Measurements from ENCODE around the gene CCL17. TPM values are rescaled to one million over a fixed set of nuclear protein-coding genes. Genes with fewer than 3 reads are reported as not detected.

The CCL17 gene
- polyA plus RNA-seq, 1 experiment: not detected

GRCh38 chr16:57379579-57379978, 25.0 kb upstream of the CCL17 start:
- ChIA-PET CTCF (no interaction called here), POLR2A (no interaction called here)
- TF ChIP-seq, protein P1, sequence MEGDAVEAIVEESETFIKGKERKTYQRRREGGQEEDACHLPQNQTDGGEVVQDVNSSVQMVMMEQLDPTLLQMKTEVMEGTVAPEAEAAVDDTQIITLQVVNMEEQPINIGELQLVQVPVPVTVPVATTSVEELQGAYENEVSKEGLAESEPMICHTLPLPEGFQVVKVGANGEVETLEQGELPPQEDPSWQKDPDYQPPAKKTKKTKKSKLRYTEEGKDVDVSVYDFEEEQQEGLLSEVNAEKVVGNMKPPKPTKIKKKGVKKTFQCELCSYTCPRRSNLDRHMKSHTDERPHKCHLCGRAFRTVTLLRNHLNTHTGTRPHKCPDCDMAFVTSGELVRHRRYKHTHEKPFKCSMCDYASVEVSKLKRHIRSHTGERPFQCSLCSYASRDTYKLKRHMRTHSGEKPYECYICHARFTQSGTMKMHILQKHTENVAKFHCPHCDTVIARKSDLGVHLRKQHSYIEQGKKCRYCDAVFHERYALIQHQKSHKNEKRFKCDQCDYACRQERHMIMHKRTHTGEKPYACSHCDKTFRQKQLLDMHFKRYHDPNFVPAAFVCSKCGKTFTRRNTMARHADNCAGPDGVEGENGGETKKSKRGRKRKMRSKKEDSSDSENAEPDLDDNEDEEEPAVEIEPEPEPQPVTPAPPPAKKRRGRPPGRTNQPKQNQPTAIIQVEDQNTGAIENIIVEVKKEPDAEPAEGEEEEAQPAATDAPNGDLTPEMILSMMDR (IDR thresholded peaks at IDR 0.05; ENCODE audit: low read depth, low read length): no peak

GRCh38 chr16:57380671-57381462, 23.7 kb upstream of the CCL17 start:
- TF ChIP-seq, protein P1 (IDR thresholded peaks at IDR 0.05; ENCODE audit: low read depth, low read length): no peak
- no peak for DNase-seq (ENCODE audit: low read depth, low spot score)
- ChIA-PET POLR2A (interaction anchor here (0.6 kb wide), 1 partner anchor 70 kb away, joined by 4 read pairs; no protein-coding TSS in a partner anchor), CTCF (interaction anchor here (0.7 kb wide), 1 partner anchor 36 kb away, joined by 3 read pairs; no protein-coding TSS in a partner anchor)
- H3K9me3 ChIP-seq (ENCODE audit: control insufficient read depth, insufficient read depth, low read length): no peaks in the 10 kb centered on the region
- no peak overlapping the region for H3K27ac ChIP-seq (ENCODE audit: low read depth, low read length)
- no peak overlapping the region for H3K4me3 ChIP-seq (ENCODE audit: low read depth, low read length)
- H3K27me3 ChIP-seq (ENCODE audit: control insufficient read depth, insufficient read depth, low read length): peaks cover 11% of the 10 kb centered on the region

More at GRCh38 chr16:57379579-57379978, 25.0 kb upstream of the CCL17 start:
- no peak overlapping the region for H3K4me3 ChIP-seq (ENCODE audit: low read depth, low read length)
- H3K9me3 ChIP-seq (ENCODE audit: control insufficient read depth, insufficient read depth, low read length): no peaks in the 10 kb centered on the region
- H3K27me3 ChIP-seq (ENCODE audit: control insufficient read depth, insufficient read depth, low read length): peaks cover 6% of the 10 kb centered on the region
- DNase-seq (ENCODE audit: low read depth, low spot score): no peak
- no peak overlapping the region for H3K27ac ChIP-seq (ENCODE audit: low read depth, low read length)

DNA sequence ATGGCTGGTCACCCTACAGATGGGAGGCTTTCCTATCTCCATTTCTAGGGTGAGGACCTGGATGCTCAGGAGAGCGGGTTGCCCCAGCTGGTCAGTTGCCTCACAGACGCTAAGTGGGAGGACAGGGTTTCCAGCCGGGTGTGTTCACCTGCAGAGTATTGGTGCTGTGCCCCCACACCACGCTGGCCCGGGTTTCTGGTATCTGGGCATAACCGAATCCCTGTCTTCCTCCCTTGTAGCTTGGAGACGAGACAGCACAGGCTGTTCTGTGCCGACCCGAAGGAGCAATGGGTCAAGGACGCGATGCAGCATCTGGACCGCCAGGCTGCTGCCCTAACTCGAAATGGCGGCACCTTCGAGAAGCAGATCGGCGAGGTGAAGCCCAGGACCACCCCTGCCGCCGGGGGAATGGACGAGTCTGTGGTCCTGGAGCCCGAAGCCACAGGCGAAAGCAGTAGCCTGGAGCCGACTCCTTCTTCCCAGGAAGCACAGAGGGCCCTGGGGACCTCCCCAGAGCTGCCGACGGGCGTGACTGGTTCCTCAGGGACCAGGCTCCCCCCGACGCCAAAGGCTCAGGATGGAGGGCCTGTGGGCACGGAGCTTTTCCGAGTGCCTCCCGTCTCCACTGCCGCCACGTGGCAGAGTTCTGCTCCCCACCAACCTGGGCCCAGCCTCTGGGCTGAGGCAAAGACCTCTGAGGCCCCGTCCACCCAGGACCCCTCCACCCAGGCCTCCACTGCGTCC, 22.6 kb upstream of the CCL17 start:
- ChIA-PET POLR2A (no interaction called here), CTCF (interaction anchor here (0.7 kb wide), 1 partner anchor 34 kb away, joined by 3 read pairs; no protein-coding TSS in a partner anchor)
- Histone ChIP-seq H3K27me3 (ENCODE audit: control insufficient read depth, insufficient read depth, low read length) (peaks cover 17% of the 10 kb centered on the region), H3K9me3 (ENCODE audit: control insufficient read depth, insufficient read depth, low read length) (no peaks in the 10 kb centered on the region), H3K4me3 (ENCODE audit: low read depth, low read length) (no peak overlapping the region), H3K27ac (ENCODE audit: low read depth, low read length) (no peak overlapping the region)
- TF ChIP-seq, protein P1 (IDR thresholded peaks at IDR 0.05; ENCODE audit: low read depth, low read length): no peak
- no peak for DNase-seq (ENCODE audit: low read depth, low spot score)

DNA sequence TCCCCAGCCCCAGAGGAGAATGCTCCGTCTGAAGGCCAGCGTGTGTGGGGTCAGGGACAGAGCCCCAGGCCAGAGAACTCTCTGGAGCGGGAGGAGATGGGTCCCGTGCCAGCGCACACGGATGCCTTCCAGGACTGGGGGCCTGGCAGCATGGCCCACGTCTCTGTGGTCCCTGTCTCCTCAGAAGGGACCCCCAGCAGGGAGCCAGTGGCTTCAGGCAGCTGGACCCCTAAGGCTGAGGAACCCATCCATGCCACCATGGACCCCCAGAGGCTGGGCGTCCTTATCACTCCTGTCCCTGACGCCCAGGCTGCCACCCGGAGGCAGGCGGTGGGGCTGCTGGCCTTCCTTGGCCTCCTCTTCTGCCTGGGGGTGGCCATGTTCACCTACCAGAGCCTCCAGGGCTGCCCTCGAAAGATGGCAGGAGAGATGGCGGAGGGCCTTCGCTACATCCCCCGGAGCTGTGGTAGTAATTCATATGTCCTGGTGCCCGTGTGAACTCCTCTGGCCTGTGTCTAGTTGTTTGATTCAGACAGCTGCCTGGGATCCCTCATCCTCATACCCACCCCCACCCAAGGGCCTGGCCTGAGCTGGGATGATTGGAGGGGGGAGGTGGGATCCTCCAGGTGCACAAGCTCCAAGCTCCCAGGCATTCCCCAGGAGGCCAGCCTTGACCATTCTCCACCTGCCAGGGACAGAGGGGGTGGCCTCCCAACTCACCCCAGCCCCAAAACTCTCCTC, 21.9 kb upstream of the CCL17 start:
- DNase-seq (ENCODE audit: low read depth, low spot score): no peak
- H3K9me3 ChIP-seq (ENCODE audit: control insufficient read depth, insufficient read depth, low read length): no peaks in the 10 kb centered on the region
- H3K4me3 ChIP-seq (ENCODE audit: low read depth, low read length): no peak overlapping the region
- TF ChIP-seq, protein P1 (IDR thresholded peaks at IDR 0.05; ENCODE audit: low read depth, low read length): no peak
- POLR2A ChIA-PET: no interaction called here
- CTCF ChIA-PET: no interaction called here
- peaks cover 22% of the 10 kb centered on the region for H3K27me3 ChIP-seq (ENCODE audit: control insufficient read depth, insufficient read depth, low read length)
- H3K27ac ChIP-seq (ENCODE audit: low read depth, low read length): no peak overlapping the region

Data from AG04450 (cell line).